K562 (cell line): Measurements from ENCODE around the gene GPR179. TPM values are rescaled to one million over a fixed set of nuclear protein-coding genes. Genes with fewer than 3 reads are reported as not detected.

Experiments
- ATAC-seq: fragments of 200-7000 bp; cut with Tn5 transposase; 3 replicates; pipeline ENCODE4 v1.9.1; 2020; ENCODE audit warnings: moderate library complexity
- BruUV-seq: library from RNA; stranded (reverse); fragments of 400-500 nt; replicated peaks from 2 replicates; lab custom pipeline; 2021; lab: Mats Ljungman, UMichigan
- CTCF ChIA-PET: fragments of 300-600 bp; formaldehyde crosslinking; extraction: SDS; loops from one replicate; lab custom pipeline; 2021; ENCODE audit warnings: low intra/inter-chr PET ratio; lab: Yijun Ruan, JAX
- POLR2A ChIA-PET: fragments of 300-600, 350-650 bp; sonication (Branson Sonifier 250); formaldehyde crosslinking; extraction: SDS; loops from one replicate; lab custom pipeline; 2021; ENCODE audit warnings: antibody characterized with exemption, inconsistent platforms; lab: Yijun Ruan, JAX
- DNase-seq, 4 experiments: peaks; one replicate each; pipeline versions ENCODE4 v3.0.0 to v3.0.0-alpha.2; 2011 to 2018; ENCODE audit warnings: low spot score in 3 of 4, mixed read lengths in 3 of 4; ENCODE audit errors: extremely low read depth in 1 of 4
- FAIRE-seq: peaks from 2 replicates; lab custom pipeline; 2011; peaks lifted over from hg19 to GRCh38; lab: Jason Lieb, UNC
- H2AFZ ChIP-seq: 2 replicates; pipeline ENCODE4 v1.6.0; 2011; ENCODE audit warnings: low read depth, low read length, control low read depth, inconsistent platforms
- H3K27ac ChIP-seq: fragments of 200-600 bp; 3 replicates; pipeline ENCODE4 v1.8.0; 2011; ENCODE audit warnings: low read depth, mild to moderate bottlenecking, control low read depth, inconsistent platforms, low read length, moderate library complexity, mixed read lengths; ENCODE audit errors: extremely low read depth
- H3K27me3 ChIP-seq, 2 experiments: fragments of 300-600 bp in 1 of 2; 2 replicates in 1 of 2; 3 replicates in 1 of 2; pipeline versions ENCODE4 v1.6.0 to v1.8.0; 2011; ENCODE audit warnings: inconsistent platforms in 2 of 2, low read length in 2 of 2, mild to moderate bottlenecking in 1 of 2, mixed read lengths in 1 of 2, moderate library complexity in 1 of 2; ENCODE audit not compliant: control insufficient read depth in 2 of 2, insufficient read depth in 2 of 2
- H3K36me3 ChIP-seq: fragments of 300-600 bp; 3 replicates; pipeline ENCODE4 v1.8.0; 2011; ENCODE audit warnings: mild to moderate bottlenecking, low read length, inconsistent platforms; ENCODE audit not compliant: control insufficient read depth, insufficient read depth
- H3K4me1 ChIP-seq, 2 experiments: fragments of 200-600 bp in 1 of 2; replicated peaks in 1 of 2; 2 replicates in 1 of 2; 3 replicates in 1 of 2; pipeline versions ENCODE4 v1.5.1 to v1.8.0; 2011; ENCODE audit warnings: inconsistent platforms in 2 of 2, low read length in 2 of 2, mild to moderate bottlenecking in 1 of 2, mixed read lengths in 1 of 2, moderate library complexity in 1 of 2; ENCODE audit not compliant: control insufficient read depth in 2 of 2, insufficient read depth in 2 of 2
- H3K4me2 ChIP-seq: 2 replicates; pipeline ENCODE4 v1.6.1; 2011; ENCODE audit warnings: low read length, control low read depth, inconsistent platforms, mixed read lengths; ENCODE audit not compliant: insufficient read depth
- H3K4me3 ChIP-seq: fragments of 200-600 bp; sonication (generic), shearing (Covaris generic); 2 replicates; pipeline ENCODE4 v1.5.1; 2016; ENCODE audit warnings: control low read depth, inconsistent platforms
- H3K79me2 ChIP-seq: fragments of 200-600 bp; 3 replicates; pipeline ENCODE4 v1.8.0; 2011; ENCODE audit warnings: low read length, inconsistent platforms; ENCODE audit not compliant: control insufficient read depth, insufficient read depth
- H3K9ac ChIP-seq, 2 experiments: 2 replicates each; pipeline versions ENCODE4 v1.6.0 to v1.6.1; 2011; ENCODE audit warnings: low read depth in 2 of 2, low read length in 2 of 2, control low read depth in 1 of 2, inconsistent platforms in 1 of 2, mild to moderate bottlenecking in 1 of 2, mixed read lengths in 1 of 2; ENCODE audit not compliant: insufficient read depth in 1 of 2
- H3K9me1 ChIP-seq: one replicate; pipeline ENCODE4 v1.6.0; 2011; ENCODE audit warnings: inconsistent platforms, mild to moderate bottlenecking, low read length, moderate library complexity; ENCODE audit not compliant: control insufficient read depth, insufficient read depth
- H3K9me3 ChIP-seq: replicated peaks from 2 replicates; pipeline ENCODE4 v1.5.1; 2011; ENCODE audit warnings: low read depth, low read length, inconsistent platforms; ENCODE audit not compliant: control insufficient read depth, insufficient read depth
- H4K20me1 ChIP-seq: replicated peaks from 2 replicates; pipeline ENCODE4 v1.6.1; 2011; ENCODE audit warnings: low read length, inconsistent platforms, mixed read lengths; ENCODE audit not compliant: control insufficient read depth, insufficient read depth
- HDAC8 ChIP-seq: fragments of 450-650 bp; IDR thresholded peaks from 2 replicates; pipeline ENCODE4 v1.6.1; 2016; ENCODE audit warnings: mild to moderate bottlenecking, missing genetic modification characterization, moderate library complexity, missing compliant biosample characterization
- NBN ChIP-seq: fragments of 450-650 bp; IDR thresholded peaks from 2 replicates; pipeline ENCODE4 v1.6.1; 2016; ENCODE audit warnings: low read depth, mild to moderate bottlenecking
- PCBP2 ChIP-seq: fragments of 200-400 bp; formaldehyde crosslinking; IDR thresholded peaks from 2 replicates; pipeline ENCODE4 v1.6.1; 2018; ENCODE audit warnings: low read length, low read depth, mild to moderate bottlenecking, moderate library complexity; ENCODE audit not compliant: poor library complexity, severe bottlenecking
- WGBS: fragments of 100-300 bp; shearing (Covaris generic); methylation state at CpG from one replicate; pipeline ENCODE4 v1.1.6; 2016; ENCODE audit warnings: low coverage, mixed read lengths; ENCODE audit not compliant: insufficient coverage; ENCODE audit errors: missing lambda C conversion rate; 5-methylcytosine and 5-hydroxymethylcytosine counted together
- in situ Hi-C: fragments of 300-500 bp; cut with MboI; formaldehyde crosslinking; loops from 4 replicates; pipeline ENCODE4 v1.15.0; 2018; ENCODE audit warnings: inconsistent platforms, mixed read lengths
- intact Hi-C: fragments of 100-400 bp; cut with micrococcal nuclease; formaldehyde crosslinking; loops from 2 replicates; pipeline ENCODE4 v1.14.2; 2022
- polyA plus RNA-seq, 8 experiments: library from polyadenylated mRNA; depleted of rRNA in 4 of 8; stranded (reverse) in 5 of 8; unstranded in 3 of 8; fragments of >200 nt; fragmentation: Nextera tagmentation in 2 of 8; fragmentation: Illumina TruSeq in 1 of 8; extraction: Ambion mirVana in 2 of 8; extraction: Trizol in 1 of 8; gene quantifications; 2 replicates each; pipeline versions ENCODE4 v1.2.1 to v1.2.3, GENCODE V29; 2011 to 2014; ENCODE audit warnings: inconsistent platforms in 1 of 8, missing spikeins in 1 of 8
- total RNA-seq, 7 experiments: library from RNA; depleted of rRNA in 6 of 7; stranded (reverse); fragments of >200 nt in 6 of 7; fragmentation: Illumina TruSeq in 2 of 7; extraction: Trizol in 2 of 7; gene quantifications; 2 replicates each; pipeline versions ENCODE4 v1.2.1 to v1.2.3, GENCODE V29; 2011 to 2021; ENCODE audit warnings: low replicate concordance in 1 of 7
- TF ChIP-seq, protein P1 (sequence below), 2 experiments: fragments of 450-650 bp in 1 of 2; sonication (generic) in 1 of 2; formaldehyde crosslinking in 1 of 2; IDR thresholded peaks in 1 of 2; conservative IDR thresholded peaks in 1 of 2; 2 replicates each; pipeline versions ENCODE4 v1.6.1 to v1.8.1; 2016 to 2023; ENCODE audit warnings: mild to moderate bottlenecking in 2 of 2, moderate library complexity in 2 of 2, inconsistent platforms in 1 of 2, missing genetic modification reagents in 1 of 2
- TF ChIP-seq, protein P2 (sequence below), 2 experiments: fragments of 250-450 bp in 1 of 2; fragments of 450-650 bp in 1 of 2; sonication (Bioruptor Pico) in 1 of 2; IDR thresholded peaks; 2 replicates each; pipeline versions ENCODE4 v1.6.1 to v1.8.0; 2016 to 2021; ENCODE audit warnings: mild to moderate bottlenecking in 2 of 2, moderate library complexity in 2 of 2, missing compliant biosample characterization in 1 of 2, missing genetic modification characterization in 1 of 2

The GPR179 gene
- total and polyA plus RNA-seq, 9 of the 15 experiments (the other 6 are each of a cell fraction or from before 2014, with no cell fraction given) = not detected

DNA sequence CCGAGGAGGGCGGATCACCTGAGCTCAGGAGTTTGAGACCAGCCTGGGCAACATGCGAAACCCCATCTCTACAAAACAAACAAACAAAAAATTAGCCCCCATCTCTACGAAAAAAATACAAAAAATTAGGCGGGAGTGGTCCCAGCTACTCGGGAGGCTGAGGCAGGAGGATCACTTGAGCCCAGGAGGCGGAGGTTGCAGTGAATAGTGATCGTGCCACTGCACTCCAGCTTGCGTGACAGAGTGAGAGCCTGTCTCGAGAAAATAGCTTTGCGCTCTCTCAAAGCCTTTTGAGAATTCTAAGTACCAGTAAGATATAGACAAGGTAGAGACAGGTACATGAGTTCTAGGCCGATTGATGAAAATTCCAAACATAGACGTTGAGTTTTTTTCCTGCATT is 9.9 kb upstream of the GPR179 start:
- H4K20me1 ChIP-seq = peaks cover 9% of the 10 kb centered on the region; the same call in 1 of the 2 replicates
- intact Hi-C loops = loop anchor here (5.0 kb wide), 1 partner anchor 314 kb away; no protein-coding TSS in a partner anchor
- no peak for FAIRE-seq
- H2AFZ ChIP-seq = no peak overlapping the region
- H3K4me2 ChIP-seq = no peak overlapping the region; the same call in 1 of the 2 replicates
- H3K4me3 ChIP-seq = 0 out of 2 replicates have a peak overlapping the region, but pooled peaks have one; percentile 73
- H3K36me3 ChIP-seq = no peaks in the 10 kb centered on the region
- peaks cover 22 to 23% of the 10 kb centered on the region in 2 experiments; a peak in 4 of 5 replicates for H3K4me1 ChIP-seq
- BruUV-seq = no TSS peak
- CTCF ChIA-PET = no interaction called here
- POLR2A ChIA-PET = interaction anchor here (0.5 to 3.5 kb wide), 9 partner anchors 10 to 155 kb away, joined by 3 to 34 read pairs (median 3); partner anchors contain the start of gene GPR179
- 82% methylated on average over 13 of the region's 13 CpGs for WGBS
- ATAC-seq = no peak
- in situ Hi-C loops = no loop called here
- no peak overlapping the region for H3K9ac ChIP-seq
- DNase-seq = no peak
- no peak overlapping the region for H3K27ac ChIP-seq
- no peaks in the 10 kb centered on the region for H3K9me3 ChIP-seq
- H3K79me2 ChIP-seq = peaks cover 25% of the 10 kb centered on the region
- no peaks in the 10 kb centered on the region for H3K27me3 ChIP-seq
- no peaks in the 10 kb centered on the region for H3K9me1 ChIP-seq
- TF ChIP-seq HDAC8 (tag) (no peak), NBN (no peak), PCBP2 (no peak)
- TF ChIP-seq, protein P1, sequence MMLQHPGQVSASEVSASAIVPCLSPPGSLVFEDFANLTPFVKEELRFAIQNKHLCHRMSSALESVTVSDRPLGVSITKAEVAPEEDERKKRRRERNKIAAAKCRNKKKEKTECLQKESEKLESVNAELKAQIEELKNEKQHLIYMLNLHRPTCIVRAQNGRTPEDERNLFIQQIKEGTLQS (IDR thresholded peaks at IDR 0.05) = no peak
- TF ChIP-seq, protein P1 (CRISPR knock-in tag; conservative IDR thresholded peaks at IDR 0.05) = no peak
- TF ChIP-seq, protein P2, sequence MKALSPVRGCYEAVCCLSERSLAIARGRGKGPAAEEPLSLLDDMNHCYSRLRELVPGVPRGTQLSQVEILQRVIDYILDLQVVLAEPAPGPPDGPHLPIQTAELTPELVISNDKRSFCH (CRISPR knock-in tag; IDR thresholded peaks at IDR 0.05) = no peak
- TF ChIP-seq, protein P2 (tag; IDR thresholded peaks at IDR 0.05) = no peak
